ENCODE measurements around the gene PRM2. TPM values are rescaled to one million over a fixed set of nuclear protein-coding genes. Genes with fewer than 3 reads are reported as not detected.

Gene PRM2
- total RNA-seq, 1 experiment from 2014 or later: not detected

GRCh38 chr16:11307639-11308492 is 31.6 kb upstream of the PRM2 start:
- no peaks in the 10 kb centered on the region for H3K9me3 Mint-ChIP-seq (ENCODE audit: unreplicated experiment)
- peaks cover 13% of the 10 kb centered on the region for H3K4me1 ChIP-seq
- H3K36me3 ChIP-seq (ENCODE audit: control insufficient read depth, insufficient read depth, low read length): no peaks in the 10 kb centered on the region
- no peaks in the 10 kb centered on the region for H3K27me3 ChIP-seq (replicated peaks; ENCODE audit: control insufficient read depth, insufficient read depth, low read length)
- no TSS peak for BruUV-seq (replicated peaks)
- H3K36me3 Mint-ChIP-seq (ENCODE audit: insufficient read depth, unreplicated experiment): peaks cover 2% of the 10 kb centered on the region
- no peak overlapping the region for H3K27ac Mint-ChIP-seq (ENCODE audit: unreplicated experiment)
- ChIA-PET POLR2A (no interaction called here), CTCF (interaction anchor here (1.0 kb wide), 1 partner anchor 51 kb away, joined by 3 read pairs; no protein-coding TSS in a partner anchor)
- no peaks in the 10 kb centered on the region for H3K9me3 ChIP-seq
- intact Hi-C loops (cut with micrococcal nuclease; ENCODE audit: unreplicated experiment): no loop called here
- DNase-seq: no peak
- H3K27me3 Mint-ChIP-seq (ENCODE audit: insufficient read depth, unreplicated experiment): no peaks in the 10 kb centered on the region
- peaks cover 2% of the 10 kb centered on the region for H3K4me1 Mint-ChIP-seq (ENCODE audit: low read depth, unreplicated experiment)
- no peak overlapping the region for H3K4me3 ChIP-seq (ENCODE audit: low read depth, low read length)
- H3K4me3 Mint-ChIP-seq (ENCODE audit: unreplicated experiment): no peak overlapping the region
- TF ChIP-seq CTCF (IDR thresholded peaks at IDR 0.05; ENCODE audit: insufficient read depth in 1 of 2, low read depth in 1 of 2, low read length in 1 of 2, severe bottlenecking in 1 of 2, unreplicated experiment in 1 of 2): no peak

- H3K36me3 ChIP-seq (ENCODE audit: control insufficient read depth, insufficient read depth, low read length): no peaks in the 10 kb centered on the region
- H3K27me3 ChIP-seq (replicated peaks; ENCODE audit: control insufficient read depth, insufficient read depth, low read length): no peaks in the 10 kb centered on the region
- H3K27me3 Mint-ChIP-seq (ENCODE audit: insufficient read depth, unreplicated experiment): no peaks in the 10 kb centered on the region
- H3K36me3 Mint-ChIP-seq (ENCODE audit: insufficient read depth, unreplicated experiment): no peaks in the 10 kb centered on the region
- H3K4me1 ChIP-seq: peaks cover 9% of the 10 kb centered on the region
- H3K4me3 ChIP-seq (ENCODE audit: low read depth, low read length): no peak overlapping the region
- no peak for DNase-seq
- H3K9me3 Mint-ChIP-seq (ENCODE audit: unreplicated experiment): no peaks in the 10 kb centered on the region
- intact Hi-C loops (cut with micrococcal nuclease; ENCODE audit: unreplicated experiment): no loop called here
- no peak overlapping the region for H3K4me3 Mint-ChIP-seq (ENCODE audit: unreplicated experiment)
- TF ChIP-seq CTCF (IDR thresholded peaks at IDR 0.05; ENCODE audit: insufficient read depth in 1 of 2, low read depth in 1 of 2, low read length in 1 of 2, severe bottlenecking in 1 of 2, unreplicated experiment in 1 of 2): no peak
- no TSS peak for BruUV-seq (replicated peaks)
- no peak overlapping the region for H3K27ac Mint-ChIP-seq (ENCODE audit: unreplicated experiment)
- ChIA-PET CTCF (interaction anchor here (1.0 kb wide), 1 partner anchor 50 kb away, joined by 3 read pairs; no protein-coding TSS in a partner anchor), POLR2A (no interaction called here)
- H3K4me1 Mint-ChIP-seq (ENCODE audit: low read depth, unreplicated experiment): no peaks in the 10 kb centered on the region
- no peaks in the 10 kb centered on the region for H3K9me3 ChIP-seq
These were observed 30.8 kb upstream of the PRM2 start for GRCh38 chr16:11306997-11307638.

- intact Hi-C loops (cut with micrococcal nuclease; ENCODE audit: unreplicated experiment): no loop called here
- Mint-ChIP-seq H3K4me1 (ENCODE audit: low read depth, unreplicated experiment) (no peaks in the 10 kb centered on the region), H3K27ac (ENCODE audit: unreplicated experiment) (no peak overlapping the region), H3K27me3 (ENCODE audit: insufficient read depth, unreplicated experiment) (no peaks in the 10 kb centered on the region), H3K4me3 (ENCODE audit: unreplicated experiment) (no peak overlapping the region), H3K36me3 (ENCODE audit: insufficient read depth, unreplicated experiment) (no peaks in the 10 kb centered on the region), H3K9me3 (ENCODE audit: unreplicated experiment) (no peaks in the 10 kb centered on the region)
- TF ChIP-seq CTCF (IDR thresholded peaks at IDR 0.05; ENCODE audit: insufficient read depth in 1 of 2, low read depth in 1 of 2, low read length in 1 of 2, severe bottlenecking in 1 of 2, unreplicated experiment in 1 of 2): no peak
- CTCF ChIA-PET: no interaction called here
- no peaks in the 10 kb centered on the region for H3K9me3 ChIP-seq
- no peaks in the 10 kb centered on the region for H3K27me3 ChIP-seq (replicated peaks; ENCODE audit: control insufficient read depth, insufficient read depth, low read length)
- 0 out of 2 replicates have a peak, but pooled peaks cover 4% of the 10 kb centered on the region for H3K4me1 ChIP-seq
- no peak overlapping the region for H3K4me3 ChIP-seq (ENCODE audit: low read depth, low read length)
- POLR2A ChIA-PET: no interaction called here
- no peaks in the 10 kb centered on the region for H3K36me3 ChIP-seq (ENCODE audit: control insufficient read depth, insufficient read depth, low read length)
- BruUV-seq (replicated peaks): no TSS peak
- DNase-seq: no peak
These were observed 30.1 kb upstream of the PRM2 start for GRCh38 chr16:11306381-11306780.
